PC-9 (cell line): ENCODE measurements around the gene PYURF. TPM values are rescaled to one million over a fixed set of nuclear protein-coding genes. Genes with fewer than 3 reads are reported as not detected.

Experiments used
- BruUV-seq: library from RNA; stranded (reverse); fragments of 400-500 nt; replicated peaks from 2 replicates; lab custom pipeline; 2021; lab: Mats Ljungman, UMichigan
- CTCF ChIA-PET: fragments of 300-600 bp; sonication (Branson Sonifier 250); formaldehyde crosslinking; loops from one replicate; lab custom pipeline; 2022; ENCODE audit warnings: antibody characterized with exemption; lab: Charles Lee
- POLR2A ChIA-PET: fragments of 300-600 bp; sonication (Branson Sonifier 250); formaldehyde crosslinking; loops from one replicate; lab custom pipeline; 2022; ENCODE audit warnings: antibody characterized with exemption; ENCODE audit not compliant: unreplicated experiment; lab: Charles Lee
- DNase-seq, 2 experiments: peaks; one replicate each; pipeline versions ENCODE4 v3.0.0 to v3.0.0-alpha.2; 2015 to 2022; ENCODE audit warnings: mixed read lengths in 1 of 2
- H2AFZ ChIP-seq: fragments of 200-600 bp; sonication (generic); 2 replicates; pipeline ENCODE4 v1.8.1; 2017; ENCODE audit warnings: antibody characterized with exemption
- H3F3A ChIP-seq: fragments of 200-600 bp; sonication (generic); 2 replicates; pipeline ENCODE4 v1.8.1; 2017; ENCODE audit warnings: antibody characterized with exemption, mild to moderate bottlenecking, low read depth; ENCODE audit not compliant: insufficient read depth
- H3K27ac ChIP-seq: fragments of 200-600 bp; sonication (generic); 2 replicates; pipeline ENCODE4 v1.6.1; 2016; ENCODE audit warnings: mixed run types
- H3K27me3 ChIP-seq: fragments of 200-600 bp; sonication (generic); 2 replicates; pipeline ENCODE4 v1.6.1; 2016; ENCODE audit warnings: low read depth, mixed run types; ENCODE audit not compliant: insufficient read depth
- H3K36me3 ChIP-seq: fragments of 200-600 bp; sonication (generic); 2 replicates; pipeline ENCODE4 v1.6.1; 2016; ENCODE audit warnings: low read depth, mixed run types
- H3K4me1 ChIP-seq: fragments of 200-600 bp; sonication (generic); replicated peaks from 2 replicates; pipeline ENCODE4 v1.6.1; 2016; ENCODE audit warnings: mixed run types; ENCODE audit not compliant: insufficient read depth
- H3K4me2 ChIP-seq: fragments of 200-600 bp; sonication (generic); 2 replicates; pipeline ENCODE4 v1.6.1; 2017; ENCODE audit warnings: mixed run types
- H3K4me3 ChIP-seq: fragments of 200-600 bp; sonication (generic); 2 replicates; pipeline ENCODE4 v1.6.1; 2016; ENCODE audit warnings: mixed run types
- H3K79me2 ChIP-seq: fragments of 200-600 bp; sonication (generic); 2 replicates; pipeline ENCODE4 v1.6.1; 2017; ENCODE audit warnings: low read depth, mixed run types
- H3K9me2 ChIP-seq: fragments of 200-600 bp; sonication (generic); 2 replicates; pipeline ENCODE4 v1.8.1; 2017; ENCODE audit warnings: mild to moderate bottlenecking; ENCODE audit not compliant: insufficient read depth
- H3K9me3 ChIP-seq: fragments of 200-600 bp; sonication (generic); 2 replicates; pipeline ENCODE4 v1.8.1; 2016; ENCODE audit warnings: low read depth; ENCODE audit not compliant: insufficient read depth
- H4K20me1 ChIP-seq: fragments of 200-600 bp; sonication (generic); 2 replicates; pipeline ENCODE4 v1.8.1; 2017; ENCODE audit not compliant: insufficient read depth
- CTCF ChIP-seq: fragments of 200-600 bp; sonication (generic); conservative IDR thresholded peaks from 2 replicates; pipeline ENCODE4 v1.6.1; 2017; ENCODE audit warnings: mixed run types, antibody characterized with exemption, mild to moderate bottlenecking, moderate library complexity
- EZH2 ChIP-seq: fragments of 200-600 bp; sonication (generic); IDR thresholded peaks from 2 replicates; pipeline ENCODE4 v1.8.0; 2017; ENCODE audit warnings: antibody characterized with exemption, low read depth
- intact Hi-C: fragments of 100-400 bp; cut with micrococcal nuclease; formaldehyde crosslinking; loops from one replicate; pipeline ENCODE4 v1.10.0; 2022; ENCODE audit not compliant: unreplicated experiment
- total RNA-seq: library from RNA; stranded (reverse); gene quantifications from 2 replicates; pipeline ENCODE4 v1.2.3, GENCODE V29; 2021

The PYURF gene
- total RNA-seq, 1 experiment from 2014 or later, result 55.0 TPM

- POLR2A ChIA-PET, result interaction anchor here (0.6 to 1.1 kb wide), 2 partner anchors 74 to 297 kb away, joined by 3 to 6 read pairs; no protein-coding TSS in a partner anchor
- no peaks in the 10 kb centered on the region for H3K9me3 ChIP-seq
- no peak overlapping the region for H2AFZ ChIP-seq
- DNase-seq, result peak; percentile 8 to 53
- intact Hi-C loops, result loop anchor here (5.0 to 10.0 kb wide), 4 partner anchors 296 to 908 kb away; partner anchors contain the start of gene TIGD2
- H3K36me3 ChIP-seq, result no peaks in the 10 kb centered on the region
- peak overlapping the region; percentile 32; the same call in 1 of the 2 replicates for H3K27ac ChIP-seq
- no peaks in the 10 kb centered on the region for H3K27me3 ChIP-seq
- H3K4me1 ChIP-seq, result peaks cover 26% of the 10 kb centered on the region
- CTCF ChIA-PET, result no interaction called here
- BruUV-seq, result no TSS peak
- H3K9me2 ChIP-seq, result no peaks in the 10 kb centered on the region
- peak overlapping the region; percentile 46 for H3K4me2 ChIP-seq
- no peaks in the 10 kb centered on the region for H3F3A ChIP-seq
- no peak for TF ChIP-seq EZH2
- TF ChIP-seq CTCF, result peak; percentile 41
- H4K20me1 ChIP-seq, result no peaks in the 10 kb centered on the region
- H3K4me3 ChIP-seq, result no peak overlapping the region
- H3K79me2 ChIP-seq, result peaks cover 29% of the 10 kb centered on the region
These were observed 2.7 kb upstream of the PYURF start for GRCh38 chr4:88526221-88526815.

GRCh38 chr4:88524171-88524570 lies 595 bp upstream of the PYURF start:
- peak overlapping the region; percentile 85 for H3K4me3 ChIP-seq
- peaks cover 36% of the 10 kb centered on the region for H3K79me2 ChIP-seq
- CTCF ChIA-PET, result interaction anchor here (0.7 kb wide), 1 partner anchor 59 kb away, joined by 4 read pairs; no protein-coding TSS in a partner anchor
- H3K27ac ChIP-seq, result peak overlapping the region; percentile 73
- TSS peak; percentile 92 for BruUV-seq
- peaks cover 26% of the 10 kb centered on the region for H3K4me1 ChIP-seq
- POLR2A ChIA-PET, result interaction anchor here (0.6 kb wide), 1 partner anchor 552 kb away, joined by 4 read pairs; no protein-coding TSS in a partner anchor
- no peaks in the 10 kb centered on the region for H4K20me1 ChIP-seq
- intact Hi-C loops, result loop anchor here (10.0 kb wide), 2 partner anchors 591 to 911 kb away; partner anchors contain the start of gene TIGD2
- no peaks in the 10 kb centered on the region for H3K9me3 ChIP-seq
- H3K4me2 ChIP-seq, result peak overlapping the region; percentile 80
- H3K9me2 ChIP-seq, result no peaks in the 10 kb centered on the region
- no peaks in the 10 kb centered on the region for H3F3A ChIP-seq
- H2AFZ ChIP-seq, result peak overlapping the region; percentile 87
- no peaks in the 10 kb centered on the region for H3K36me3 ChIP-seq
- TF ChIP-seq EZH2 (no peak), CTCF (no peak)
- no peaks in the 10 kb centered on the region for H3K27me3 ChIP-seq
- DNase-seq, result no peak

GRCh38 chr4:88522702-88523324 lies 763 bp downstream of the PYURF start:
- TF ChIP-seq CTCF, result no peak
- POLR2A ChIA-PET, result interaction anchor here (0.5 to 0.7 kb wide), 6 partner anchors 13 to 1688 kb away, joined by 3 to 12 read pairs (median 8); no protein-coding TSS in a partner anchor
- intact Hi-C loops, result loop anchor here (10.0 kb wide), 2 partner anchors 592 to 912 kb away; partner anchors contain the start of gene TIGD2
- Histone ChIP-seq H2AFZ (peak overlapping the region; percentile 87), H3K4me1 (peaks cover 20% of the 10 kb centered on the region), H3K27ac (peak overlapping the region; percentile 73), H3K4me2 (peak overlapping the region; percentile 80), H3K9me2 (no peaks in the 10 kb centered on the region), H4K20me1 (no peaks in the 10 kb centered on the region), H3K36me3 (no peaks in the 10 kb centered on the region), H3K79me2 (peaks cover 36% of the 10 kb centered on the region), H3F3A (no peaks in the 10 kb centered on the region), H3K9me3 (no peaks in the 10 kb centered on the region), H3K27me3 (no peaks in the 10 kb centered on the region), H3K4me3 (peak overlapping the region; percentile 85)
- CTCF ChIA-PET, result interaction anchor here (0.5 kb wide), 1 partner anchor 279 kb away, joined by 9 read pairs; no protein-coding TSS in a partner anchor
- TSS peak; percentile 57 for BruUV-seq
- DNase-seq, result peak; percentile 9 to 39
